PC-9 (cell line): ENCODE data around the gene CRYBB3. TPM values are rescaled to one million over a fixed set of nuclear protein-coding genes. Genes with fewer than 3 reads are reported as not detected.
"Not testable (repeated sequence)": the region's sequence is repeated elsewhere in the genome, so short reads cannot be mapped to it uniquely, and the experiment has no call there.

Experiments used
- BruUV-seq: library from RNA; stranded (reverse); fragments of 400-500 nt; replicated peaks from 2 replicates; lab custom pipeline; 2021; lab: Mats Ljungman, UMichigan
- CTCF ChIA-PET: fragments of 300-600 bp; sonication (Branson Sonifier 250); formaldehyde crosslinking; loops from one replicate; lab custom pipeline; 2022; ENCODE audit warnings: antibody characterized with exemption; lab: Charles Lee
- POLR2A ChIA-PET: fragments of 300-600 bp; sonication (Branson Sonifier 250); formaldehyde crosslinking; loops from one replicate; lab custom pipeline; 2022; ENCODE audit warnings: antibody characterized with exemption; ENCODE audit not compliant: unreplicated experiment; lab: Charles Lee
- DNase-seq, 2 experiments: peaks; one replicate each; pipeline versions ENCODE4 v3.0.0 to v3.0.0-alpha.2; 2015 to 2022; ENCODE audit warnings: mixed read lengths in 1 of 2
- H2AFZ ChIP-seq: fragments of 200-600 bp; sonication (generic); 2 replicates; pipeline ENCODE4 v1.8.1; 2017; ENCODE audit warnings: antibody characterized with exemption
- H3F3A ChIP-seq: fragments of 200-600 bp; sonication (generic); 2 replicates; pipeline ENCODE4 v1.8.1; 2017; ENCODE audit warnings: antibody characterized with exemption, mild to moderate bottlenecking, low read depth; ENCODE audit not compliant: insufficient read depth
- H3K27ac ChIP-seq: fragments of 200-600 bp; sonication (generic); 2 replicates; pipeline ENCODE4 v1.6.1; 2016; ENCODE audit warnings: mixed run types
- H3K27me3 ChIP-seq: fragments of 200-600 bp; sonication (generic); 2 replicates; pipeline ENCODE4 v1.6.1; 2016; ENCODE audit warnings: low read depth, mixed run types; ENCODE audit not compliant: insufficient read depth
- H3K36me3 ChIP-seq: fragments of 200-600 bp; sonication (generic); 2 replicates; pipeline ENCODE4 v1.6.1; 2016; ENCODE audit warnings: low read depth, mixed run types
- H3K4me1 ChIP-seq: fragments of 200-600 bp; sonication (generic); replicated peaks from 2 replicates; pipeline ENCODE4 v1.6.1; 2016; ENCODE audit warnings: mixed run types; ENCODE audit not compliant: insufficient read depth
- H3K4me2 ChIP-seq: fragments of 200-600 bp; sonication (generic); 2 replicates; pipeline ENCODE4 v1.6.1; 2017; ENCODE audit warnings: mixed run types
- H3K4me3 ChIP-seq: fragments of 200-600 bp; sonication (generic); 2 replicates; pipeline ENCODE4 v1.6.1; 2016; ENCODE audit warnings: mixed run types
- H3K79me2 ChIP-seq: fragments of 200-600 bp; sonication (generic); 2 replicates; pipeline ENCODE4 v1.6.1; 2017; ENCODE audit warnings: low read depth, mixed run types
- H3K9me2 ChIP-seq: fragments of 200-600 bp; sonication (generic); 2 replicates; pipeline ENCODE4 v1.8.1; 2017; ENCODE audit warnings: mild to moderate bottlenecking; ENCODE audit not compliant: insufficient read depth
- H3K9me3 ChIP-seq: fragments of 200-600 bp; sonication (generic); 2 replicates; pipeline ENCODE4 v1.8.1; 2016; ENCODE audit warnings: low read depth; ENCODE audit not compliant: insufficient read depth
- H4K20me1 ChIP-seq: fragments of 200-600 bp; sonication (generic); 2 replicates; pipeline ENCODE4 v1.8.1; 2017; ENCODE audit not compliant: insufficient read depth
- EZH2 ChIP-seq: fragments of 200-600 bp; sonication (generic); IDR thresholded peaks from 2 replicates; pipeline ENCODE4 v1.8.0; 2017; ENCODE audit warnings: antibody characterized with exemption, low read depth
- intact Hi-C: fragments of 100-400 bp; cut with micrococcal nuclease; formaldehyde crosslinking; loops from one replicate; pipeline ENCODE4 v1.10.0; 2022; ENCODE audit not compliant: unreplicated experiment
- total RNA-seq: library from RNA; stranded (reverse); gene quantifications from 2 replicates; pipeline ENCODE4 v1.2.3, GENCODE V29; 2021
- TF ChIP-seq, protein P1 (sequence below): fragments of 200-600 bp; sonication (generic); conservative IDR thresholded peaks from 2 replicates; pipeline ENCODE4 v1.6.1; 2017; ENCODE audit warnings: mixed run types, antibody characterized with exemption, mild to moderate bottlenecking, moderate library complexity

The CRYBB3 gene
- total RNA-seq, 1 experiment from 2014 or later = 0.85 TPM

DNA sequence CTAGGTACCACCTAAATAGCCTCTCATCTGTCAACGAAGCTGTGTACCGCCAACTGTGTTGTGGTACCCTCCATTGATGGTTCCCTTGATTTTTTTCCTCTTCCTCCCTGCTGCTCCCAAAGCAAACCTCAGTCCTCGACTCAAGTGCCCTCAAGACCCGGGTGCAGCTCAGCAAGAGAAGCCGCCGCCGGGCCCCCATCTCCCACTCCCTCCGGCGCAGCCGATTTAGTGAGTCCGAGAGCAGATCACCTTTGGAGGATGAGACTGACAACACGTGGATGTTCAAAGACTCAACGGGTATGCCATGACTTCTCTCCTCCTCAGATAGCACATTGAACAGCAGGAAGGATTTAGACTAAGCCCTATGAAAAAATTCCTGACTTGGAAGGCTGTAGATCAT is 22.4 kb upstream of the CRYBB3 start:
- no peak overlapping the region for H2AFZ ChIP-seq
- DNase-seq = no peak
- ChIA-PET POLR2A (no interaction called here), CTCF (interaction anchor here (0.7 kb wide), 1 partner anchor 9 kb away, joined by 4 read pairs; no protein-coding TSS in a partner anchor)
- no TSS peak for BruUV-seq
- no peak overlapping the region for H3K27ac ChIP-seq
- no peaks in the 10 kb centered on the region for H4K20me1 ChIP-seq
- H3K4me1 ChIP-seq = no peaks in the 10 kb centered on the region
- H3K36me3 ChIP-seq = no peaks in the 10 kb centered on the region
- no peaks in the 10 kb centered on the region for H3K27me3 ChIP-seq
- no peaks in the 10 kb centered on the region for H3K9me2 ChIP-seq
- intact Hi-C loops = no loop called here
- H3K4me2 ChIP-seq = no peak overlapping the region
- H3K4me3 ChIP-seq = no peak overlapping the region
- TF ChIP-seq EZH2 = no peak
- TF ChIP-seq, protein P1, sequence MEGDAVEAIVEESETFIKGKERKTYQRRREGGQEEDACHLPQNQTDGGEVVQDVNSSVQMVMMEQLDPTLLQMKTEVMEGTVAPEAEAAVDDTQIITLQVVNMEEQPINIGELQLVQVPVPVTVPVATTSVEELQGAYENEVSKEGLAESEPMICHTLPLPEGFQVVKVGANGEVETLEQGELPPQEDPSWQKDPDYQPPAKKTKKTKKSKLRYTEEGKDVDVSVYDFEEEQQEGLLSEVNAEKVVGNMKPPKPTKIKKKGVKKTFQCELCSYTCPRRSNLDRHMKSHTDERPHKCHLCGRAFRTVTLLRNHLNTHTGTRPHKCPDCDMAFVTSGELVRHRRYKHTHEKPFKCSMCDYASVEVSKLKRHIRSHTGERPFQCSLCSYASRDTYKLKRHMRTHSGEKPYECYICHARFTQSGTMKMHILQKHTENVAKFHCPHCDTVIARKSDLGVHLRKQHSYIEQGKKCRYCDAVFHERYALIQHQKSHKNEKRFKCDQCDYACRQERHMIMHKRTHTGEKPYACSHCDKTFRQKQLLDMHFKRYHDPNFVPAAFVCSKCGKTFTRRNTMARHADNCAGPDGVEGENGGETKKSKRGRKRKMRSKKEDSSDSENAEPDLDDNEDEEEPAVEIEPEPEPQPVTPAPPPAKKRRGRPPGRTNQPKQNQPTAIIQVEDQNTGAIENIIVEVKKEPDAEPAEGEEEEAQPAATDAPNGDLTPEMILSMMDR = no peak
- no peaks in the 10 kb centered on the region for H3K79me2 ChIP-seq
- H3F3A ChIP-seq = no peaks in the 10 kb centered on the region
- no peaks in the 10 kb centered on the region for H3K9me3 ChIP-seq

DNA sequence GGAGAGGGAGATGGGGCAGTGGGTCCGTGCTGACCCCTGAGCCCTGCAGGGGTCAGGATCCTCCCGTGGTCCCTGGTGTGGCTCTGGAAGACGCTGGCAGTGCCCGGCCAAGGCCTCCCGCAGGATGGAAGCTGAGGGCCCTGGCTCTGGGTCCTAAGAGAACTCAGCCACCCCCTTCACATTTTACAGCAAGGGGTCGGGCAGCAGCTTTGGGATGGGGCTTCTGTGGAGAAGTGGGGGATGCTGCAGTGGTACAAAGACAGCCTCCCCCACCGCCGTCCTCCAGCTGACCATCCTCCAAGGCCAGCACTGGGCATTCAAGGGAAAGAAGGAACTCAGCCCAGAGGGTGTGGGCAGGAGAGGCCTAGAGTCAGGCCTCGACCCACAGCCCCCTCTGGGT is 21.8 kb upstream of the CRYBB3 start:
- Histone ChIP-seq H2AFZ (no peak overlapping the region), H3K4me3 (no peak overlapping the region), H3K9me3 (no peaks in the 10 kb centered on the region), H3K27me3 (no peaks in the 10 kb centered on the region), H3K79me2 (no peaks in the 10 kb centered on the region), H3K4me2 (no peak overlapping the region), H3K9me2 (no peaks in the 10 kb centered on the region), H4K20me1 (no peaks in the 10 kb centered on the region), H3F3A (no peaks in the 10 kb centered on the region), H3K4me1 (no peaks in the 10 kb centered on the region), H3K27ac (no peak overlapping the region), H3K36me3 (no peaks in the 10 kb centered on the region)
- intact Hi-C loops = no loop called here
- CTCF ChIA-PET = interaction anchor here (0.7 kb wide), 1 partner anchor 9 kb away, joined by 4 read pairs; no protein-coding TSS in a partner anchor
- TF ChIP-seq EZH2 = no peak
- BruUV-seq = no TSS peak
- POLR2A ChIA-PET = no interaction called here
- no peak for DNase-seq

DNA sequence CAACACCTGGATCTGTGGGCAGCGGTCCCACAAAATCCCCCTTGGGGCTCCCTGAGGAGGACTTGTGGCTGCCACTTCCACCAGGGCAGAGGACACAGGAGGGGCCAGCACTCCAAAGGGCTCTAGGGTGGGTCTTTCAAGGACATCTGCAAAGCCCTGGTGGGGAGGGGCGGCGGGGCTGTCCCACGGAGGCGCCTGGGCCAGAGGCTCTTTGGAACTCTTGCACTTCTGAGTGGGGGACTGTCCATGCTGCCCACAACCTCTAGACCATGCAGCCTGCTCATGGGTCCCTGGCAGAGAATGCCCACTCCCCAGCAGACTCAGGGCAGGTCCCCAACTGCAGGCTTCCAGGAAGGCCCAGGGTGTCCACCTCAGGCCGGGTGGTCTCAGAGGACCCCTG is 21.3 kb upstream of the CRYBB3 start:
- DNase-seq, H3K4me2 ChIP-seq, BruUV-seq, H4K20me1 ChIP-seq, H3K79me2 ChIP-seq, H3F3A ChIP-seq, H3K9me3 ChIP-seq, intact Hi-C loops, H3K27me3 ChIP-seq, H2AFZ ChIP-seq, H3K4me1 ChIP-seq, CTCF ChIA-PET, H3K36me3 ChIP-seq, H3K4me3 ChIP-seq, H3K9me2 ChIP-seq, H3K27ac ChIP-seq, POLR2A ChIA-PET: not testable (repeated sequence)

DNA sequence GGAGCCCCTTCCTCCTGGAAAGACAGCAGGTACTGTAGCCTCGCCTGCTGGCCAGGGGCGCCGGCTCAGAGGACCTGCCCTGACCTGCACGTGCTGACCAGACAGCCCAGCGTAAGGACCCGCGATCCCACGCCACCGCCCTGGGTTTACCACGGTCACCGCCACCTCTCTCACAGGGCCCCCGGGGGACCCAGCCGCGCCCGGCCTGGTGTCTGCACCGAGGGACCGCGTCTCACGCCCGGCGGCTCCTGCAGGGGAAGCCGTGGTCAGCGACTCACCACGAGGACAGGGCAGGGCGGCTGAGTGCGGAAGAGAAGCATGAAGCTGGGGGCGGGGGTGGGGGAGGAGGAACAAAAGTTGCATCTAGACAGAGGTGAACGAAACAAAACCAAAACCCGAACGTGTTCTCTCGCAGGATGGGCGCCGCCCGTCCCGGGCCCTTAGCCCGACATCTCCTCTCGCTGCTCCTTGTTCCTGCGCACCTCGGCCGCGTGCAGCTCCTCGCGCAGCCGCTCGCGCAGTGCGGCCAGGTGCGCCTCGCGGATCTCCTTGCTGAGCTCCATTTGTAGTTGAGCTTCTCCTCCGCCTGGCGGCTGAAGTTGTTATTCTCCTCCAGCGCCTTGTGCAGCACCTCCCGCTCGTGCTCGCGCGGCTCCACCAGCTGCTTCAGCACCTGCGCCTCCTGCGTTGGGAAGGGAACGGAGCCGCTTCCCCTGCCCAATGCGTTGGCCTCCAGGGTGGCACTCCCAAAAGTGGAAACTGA is 20.6 kb upstream of the CRYBB3 start:
- H3F3A ChIP-seq, H3K4me3 ChIP-seq, H3K4me2 ChIP-seq, H3K4me1 ChIP-seq, H3K27ac ChIP-seq, H3K9me2 ChIP-seq, intact Hi-C loops, DNase-seq, H3K9me3 ChIP-seq, BruUV-seq, H3K79me2 ChIP-seq, H3K27me3 ChIP-seq, H4K20me1 ChIP-seq, CTCF ChIA-PET, H2AFZ ChIP-seq, H3K36me3 ChIP-seq: not testable (repeated sequence)
- POLR2A ChIA-PET = interaction anchor here (0.7 kb wide), 1 partner anchor 25 kb away, joined by 7 read pairs; no protein-coding TSS in a partner anchor
